Prostate gland (tissue), 2 donors: ENCODE measurements around the gene CES3.

Experiments
- CTCF ChIP-seq, 4 experiments: fragments of 200-600 bp in 2 of 4; fragments of 450-650 bp in 2 of 4; sonication (generic) in 2 of 4; IDR thresholded peaks; 1 replicate in 3 of 4; 2 replicates in 1 of 4; pipeline ENCODE4 v1.5.1; 2016 to 2019; ENCODE audit warnings: antibody characterized with exemption in 4 of 4, mild to moderate bottlenecking in 2 of 4, moderate library complexity in 2 of 4
- POLR2A ChIP-seq: fragments of 450-650 bp; IDR thresholded peaks from one replicate; pipeline ENCODE4 v1.6.1; 2016; ENCODE audit warnings: antibody characterized with exemption, mild to moderate bottlenecking

GRCh38 chr16:66991545-66992077, 30.5 kb downstream of the CES3 start:
- TF ChIP-seq CTCF (IDR thresholded peaks at IDR 0.05), result no peak
- TF ChIP-seq POLR2A, result no peak
